ENCODE data around the gene SEPHS1.

DNA sequence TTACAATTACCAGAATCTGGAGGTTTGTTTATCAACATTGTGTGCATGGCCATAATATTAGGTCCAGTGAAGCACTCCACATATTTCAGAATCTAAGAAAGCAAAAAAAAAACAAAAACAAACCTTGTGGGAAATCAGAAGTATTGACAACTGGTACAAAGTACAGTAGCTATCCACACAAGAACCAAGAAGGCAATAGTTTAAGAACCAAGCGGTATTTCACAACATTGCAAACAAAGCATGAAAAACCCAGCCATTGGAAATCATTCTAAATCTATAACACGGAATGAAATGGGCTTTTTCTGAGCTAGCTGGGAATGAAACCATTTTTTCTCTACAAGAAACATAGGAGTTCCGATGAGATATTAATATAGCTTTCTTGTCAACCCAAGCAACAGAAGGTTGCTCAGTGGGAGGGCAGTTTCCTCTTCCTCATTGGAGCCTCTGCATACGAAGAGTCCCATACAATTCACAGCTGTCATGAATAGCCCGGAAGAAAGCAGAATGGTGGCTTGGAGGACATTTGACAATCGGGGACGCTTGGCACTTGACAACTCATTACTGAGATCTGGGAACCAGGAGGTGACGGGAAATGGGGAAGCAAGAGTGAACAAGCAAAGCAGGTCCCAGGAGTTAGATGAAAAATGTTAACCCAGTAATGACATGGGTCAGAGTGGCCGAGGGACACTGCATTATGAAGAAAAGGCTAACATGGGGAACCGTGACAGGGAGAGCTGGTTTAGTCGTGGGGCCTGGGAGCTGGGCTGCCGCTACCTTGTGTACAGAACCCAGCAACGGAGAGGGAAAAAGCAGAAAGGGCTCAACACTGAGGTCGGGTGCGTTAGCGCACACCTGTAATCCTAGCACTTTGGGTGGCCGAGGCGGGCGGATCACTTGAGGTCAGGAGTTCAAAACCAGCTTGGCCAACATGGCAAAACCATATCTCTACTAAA, 56.0 kb downstream of the SEPHS1 start:
- TF ChIP-seq, protein P1, sequence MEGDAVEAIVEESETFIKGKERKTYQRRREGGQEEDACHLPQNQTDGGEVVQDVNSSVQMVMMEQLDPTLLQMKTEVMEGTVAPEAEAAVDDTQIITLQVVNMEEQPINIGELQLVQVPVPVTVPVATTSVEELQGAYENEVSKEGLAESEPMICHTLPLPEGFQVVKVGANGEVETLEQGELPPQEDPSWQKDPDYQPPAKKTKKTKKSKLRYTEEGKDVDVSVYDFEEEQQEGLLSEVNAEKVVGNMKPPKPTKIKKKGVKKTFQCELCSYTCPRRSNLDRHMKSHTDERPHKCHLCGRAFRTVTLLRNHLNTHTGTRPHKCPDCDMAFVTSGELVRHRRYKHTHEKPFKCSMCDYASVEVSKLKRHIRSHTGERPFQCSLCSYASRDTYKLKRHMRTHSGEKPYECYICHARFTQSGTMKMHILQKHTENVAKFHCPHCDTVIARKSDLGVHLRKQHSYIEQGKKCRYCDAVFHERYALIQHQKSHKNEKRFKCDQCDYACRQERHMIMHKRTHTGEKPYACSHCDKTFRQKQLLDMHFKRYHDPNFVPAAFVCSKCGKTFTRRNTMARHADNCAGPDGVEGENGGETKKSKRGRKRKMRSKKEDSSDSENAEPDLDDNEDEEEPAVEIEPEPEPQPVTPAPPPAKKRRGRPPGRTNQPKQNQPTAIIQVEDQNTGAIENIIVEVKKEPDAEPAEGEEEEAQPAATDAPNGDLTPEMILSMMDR (IDR thresholded peaks at IDR 0.05): no peak
- TF ChIP-seq POLR2A (IDR thresholded peaks at IDR 0.05): no peak

All from right lobe of liver (tissue), 4 donors.